ENCODE measurements around the gene ABLIM3. TPM values are rescaled to one million over a fixed set of nuclear protein-coding genes. Genes with fewer than 3 reads are reported as not detected.
A peak's percentile ranks its signal among the peaks of the same experiment; 100 is the strongest.

ABLIM3 gene
- total RNA-seq, 1 donor from 2014 or later, result not detected

DNA sequence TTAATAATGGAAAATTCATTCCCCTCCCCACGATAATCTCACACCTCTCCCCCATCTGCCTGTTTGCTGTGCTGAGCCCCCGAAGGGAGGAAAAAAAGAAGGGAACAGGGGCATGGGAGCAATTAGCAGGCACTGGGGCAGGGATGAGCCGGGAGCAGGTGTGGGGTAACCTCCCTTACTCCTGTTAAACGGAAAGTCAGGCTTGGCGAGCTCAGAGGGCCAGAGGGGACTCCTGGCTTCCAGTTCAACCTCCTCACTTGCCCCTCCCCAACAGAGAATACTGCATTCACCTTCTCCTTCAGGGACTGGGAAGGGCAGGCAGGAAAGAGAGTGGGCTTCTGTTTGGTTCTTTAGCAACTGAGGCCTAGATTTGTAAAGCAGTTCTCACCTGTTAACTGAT, 131.9 kb downstream of the ABLIM3 start:
- Histone ChIP-seq H3K4me3 (no peak overlapping the region), H4K20me1 (ENCODE audit: low read depth) (peaks cover 4% of the 10 kb centered on the region), H3K27ac (no peak overlapping the region), H3K79me2 (ENCODE audit: low read depth) (no peaks in the 10 kb centered on the region), H3K27me3 (peaks cover 76% of the 10 kb centered on the region), H2AFZ (replicated peaks) (no peak overlapping the region), H3F3A (ENCODE audit: low read depth) (peaks cover 7% of the 10 kb centered on the region), H3K4me2 (no peak overlapping the region), H3K9me3 (ENCODE audit: low read depth) (no peaks in the 10 kb centered on the region), H3K4me1 (peaks cover 5% of the 10 kb centered on the region), H3K9ac (no peak overlapping the region), H3K36me3 (no peaks in the 10 kb centered on the region)
- TF ChIP-seq EZH2 (IDR thresholded peaks at IDR 0.05) (no peak), EZH2phosphoT487 (IDR thresholded peaks at IDR 0.05) (no peak)
- TF ChIP-seq, protein P1, sequence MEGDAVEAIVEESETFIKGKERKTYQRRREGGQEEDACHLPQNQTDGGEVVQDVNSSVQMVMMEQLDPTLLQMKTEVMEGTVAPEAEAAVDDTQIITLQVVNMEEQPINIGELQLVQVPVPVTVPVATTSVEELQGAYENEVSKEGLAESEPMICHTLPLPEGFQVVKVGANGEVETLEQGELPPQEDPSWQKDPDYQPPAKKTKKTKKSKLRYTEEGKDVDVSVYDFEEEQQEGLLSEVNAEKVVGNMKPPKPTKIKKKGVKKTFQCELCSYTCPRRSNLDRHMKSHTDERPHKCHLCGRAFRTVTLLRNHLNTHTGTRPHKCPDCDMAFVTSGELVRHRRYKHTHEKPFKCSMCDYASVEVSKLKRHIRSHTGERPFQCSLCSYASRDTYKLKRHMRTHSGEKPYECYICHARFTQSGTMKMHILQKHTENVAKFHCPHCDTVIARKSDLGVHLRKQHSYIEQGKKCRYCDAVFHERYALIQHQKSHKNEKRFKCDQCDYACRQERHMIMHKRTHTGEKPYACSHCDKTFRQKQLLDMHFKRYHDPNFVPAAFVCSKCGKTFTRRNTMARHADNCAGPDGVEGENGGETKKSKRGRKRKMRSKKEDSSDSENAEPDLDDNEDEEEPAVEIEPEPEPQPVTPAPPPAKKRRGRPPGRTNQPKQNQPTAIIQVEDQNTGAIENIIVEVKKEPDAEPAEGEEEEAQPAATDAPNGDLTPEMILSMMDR (IDR thresholded peaks at IDR 0.05), result no peak
- peaks cover 5% of the 10 kb centered on the region for H3K9me3 Mint-ChIP-seq
- H3K4me3 Mint-ChIP-seq, result peak overlapping the region; percentile 89
- peaks cover 6% of the 10 kb centered on the region for H3K4me1 Mint-ChIP-seq
- H3K36me3 Mint-ChIP-seq, result no peaks in the 10 kb centered on the region
- no peak for DNase-seq (ENCODE audit: low spot score)
- H3K27me3 Mint-ChIP-seq (ENCODE audit: insufficient read depth, low read depth), result peaks cover 33% of the 10 kb centered on the region
- H3K27ac Mint-ChIP-seq, result no peak overlapping the region

DNA sequence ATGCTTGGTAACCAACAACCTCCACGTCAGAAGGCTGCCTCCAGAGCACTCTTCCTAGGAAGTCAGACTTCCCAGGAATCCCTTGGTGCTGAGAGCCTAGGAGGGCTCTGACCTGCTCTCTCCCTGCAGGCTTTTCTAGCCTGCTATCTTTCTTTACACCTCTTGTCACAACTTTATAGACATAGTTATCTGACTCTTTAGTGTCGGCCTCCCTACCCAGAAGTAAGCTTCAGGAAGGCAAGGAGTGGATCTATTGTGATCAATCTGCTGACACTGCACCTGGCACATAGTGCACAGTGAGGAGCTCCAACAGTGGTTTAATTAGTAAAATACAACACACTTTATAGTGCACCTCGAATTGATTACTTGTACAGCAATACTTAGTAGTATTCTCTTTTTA, 132.7 kb downstream of the ABLIM3 start:
- Histone ChIP-seq H2AFZ (replicated peaks) (no peak overlapping the region), H3K36me3 (no peaks in the 10 kb centered on the region), H3K27ac (no peak overlapping the region), H3F3A (ENCODE audit: low read depth) (peaks cover 7% of the 10 kb centered on the region), H3K27me3 (peaks cover 71% of the 10 kb centered on the region), H3K4me2 (no peak overlapping the region), H3K79me2 (ENCODE audit: low read depth) (no peaks in the 10 kb centered on the region), H3K9me3 (ENCODE audit: low read depth) (no peaks in the 10 kb centered on the region), H3K4me3 (no peak overlapping the region), H3K9ac (no peak overlapping the region), H3K4me1 (peaks cover 5% of the 10 kb centered on the region), H4K20me1 (ENCODE audit: low read depth) (peaks cover 4% of the 10 kb centered on the region)
- H3K9me3 Mint-ChIP-seq, result peaks cover 2% of the 10 kb centered on the region
- H3K4me3 Mint-ChIP-seq, result no peak overlapping the region
- TF ChIP-seq EZH2phosphoT487 (IDR thresholded peaks at IDR 0.05) (no peak), EZH2 (IDR thresholded peaks at IDR 0.05) (no peak)
- TF ChIP-seq, protein P1 (IDR thresholded peaks at IDR 0.05), result no peak
- H3K27ac Mint-ChIP-seq, result no peak overlapping the region
- H3K27me3 Mint-ChIP-seq (ENCODE audit: insufficient read depth, low read depth), result peaks cover 33% of the 10 kb centered on the region
- H3K36me3 Mint-ChIP-seq, result no peaks in the 10 kb centered on the region
- peaks cover 6% of the 10 kb centered on the region for H3K4me1 Mint-ChIP-seq
- DNase-seq (ENCODE audit: low spot score), result peak; percentile 9

DNA sequence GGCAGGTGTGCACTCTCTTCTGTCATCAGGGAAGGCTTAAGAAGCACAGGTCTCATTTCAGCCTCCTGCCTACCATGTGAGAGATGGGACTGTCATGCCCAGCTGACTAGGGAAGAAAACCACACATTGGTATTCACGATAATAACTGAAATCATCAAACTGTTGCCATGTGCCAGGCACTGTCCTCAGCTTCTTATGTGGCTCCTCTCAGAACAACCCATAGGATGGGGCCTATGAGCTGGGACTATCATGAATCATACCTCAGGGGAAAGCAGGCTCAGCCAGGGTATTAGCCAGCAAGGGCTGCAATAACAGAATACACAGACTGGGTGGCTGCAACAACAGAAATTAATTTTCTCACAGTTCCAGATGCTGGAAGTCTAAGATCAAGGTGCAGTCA, 133.6 kb downstream of the ABLIM3 start:
- H3K4me3 ChIP-seq, result no peak overlapping the region
- no peak overlapping the region for H3K27ac ChIP-seq
- no peaks in the 10 kb centered on the region for H3K36me3 ChIP-seq
- H4K20me1 ChIP-seq (ENCODE audit: low read depth), result peaks cover 4% of the 10 kb centered on the region
- H3K4me3 Mint-ChIP-seq, result no peak overlapping the region
- H3K27me3 ChIP-seq, result peaks cover 62% of the 10 kb centered on the region
- no peaks in the 10 kb centered on the region for H3K36me3 Mint-ChIP-seq
- peaks cover 7% of the 10 kb centered on the region for H3F3A ChIP-seq (ENCODE audit: low read depth)
- TF ChIP-seq EZH2 (IDR thresholded peaks at IDR 0.05), result no peak
- TF ChIP-seq, protein P1 (IDR thresholded peaks at IDR 0.05), result no peak
- no peak for TF ChIP-seq EZH2phosphoT487 (IDR thresholded peaks at IDR 0.05)
- H3K4me1 Mint-ChIP-seq, result peaks cover 6% of the 10 kb centered on the region
- H3K27me3 Mint-ChIP-seq (ENCODE audit: insufficient read depth, low read depth), result peaks cover 30% of the 10 kb centered on the region
- no peaks in the 10 kb centered on the region for H3K9me3 Mint-ChIP-seq
- peaks cover 5% of the 10 kb centered on the region for H3K4me1 ChIP-seq
- H3K9ac ChIP-seq, result no peak overlapping the region
- no peak for DNase-seq (ENCODE audit: low spot score)
- H3K4me2 ChIP-seq, result no peak overlapping the region
- no peaks in the 10 kb centered on the region for H3K79me2 ChIP-seq (ENCODE audit: low read depth)
- no peak overlapping the region for H2AFZ ChIP-seq (replicated peaks)
- no peak overlapping the region for H3K27ac Mint-ChIP-seq
- H3K9me3 ChIP-seq (ENCODE audit: low read depth), result no peaks in the 10 kb centered on the region
